ENCODE data around the gene SIVA1. TPM values are rescaled to one million over a fixed set of nuclear protein-coding genes. Genes with fewer than 3 reads are reported as not detected.

SIVA1 gene
- total and polyA plus RNA-seq, 9 of the 15 experiments (the other 6 are each of a cell fraction or from before 2014, with no cell fraction given) = 4.2 to 186 (median 54.2) TPM

DNA sequence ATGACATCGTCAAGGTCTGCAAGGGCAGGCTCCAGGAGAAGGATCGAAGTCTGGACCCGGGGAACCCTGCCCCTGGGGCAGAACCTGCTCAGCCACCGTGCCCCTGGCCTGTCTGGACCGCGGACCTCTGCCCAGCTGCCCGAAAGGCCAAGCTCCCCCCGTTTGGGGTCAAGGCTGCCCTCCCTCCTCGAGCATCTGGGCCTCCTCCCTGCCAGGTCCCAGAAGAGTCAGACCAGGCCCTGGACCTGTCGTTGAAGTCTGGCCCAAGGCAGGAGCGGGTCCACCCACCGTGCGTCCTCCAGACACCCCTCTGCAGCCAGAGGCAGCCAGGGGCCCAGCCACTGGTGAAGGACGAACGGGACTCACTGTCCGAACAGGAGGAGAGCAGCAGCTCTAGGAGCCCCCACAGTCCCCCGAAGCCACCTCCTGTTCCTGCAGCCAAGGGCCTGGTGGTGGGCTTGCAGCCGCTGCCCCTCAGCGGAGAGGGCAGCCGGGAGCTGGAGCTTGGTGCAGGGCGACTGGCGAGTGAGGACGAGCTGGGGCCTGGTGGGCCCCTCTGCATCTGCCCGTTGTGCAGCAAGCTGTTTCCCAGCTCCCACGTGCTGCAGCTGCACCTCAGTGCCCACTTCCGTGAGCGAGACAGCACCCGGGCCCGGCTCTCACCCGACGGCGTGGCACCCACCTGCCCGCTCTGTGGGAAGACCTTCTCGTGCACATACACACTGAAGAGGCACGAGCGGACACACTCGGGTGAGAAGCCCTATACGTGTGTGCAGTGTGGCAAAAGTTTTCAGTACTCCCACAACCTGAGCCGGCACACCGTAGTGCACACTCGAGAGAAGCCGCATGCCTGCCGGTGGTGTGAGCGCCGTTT is 48.8 kb downstream of the SIVA1 start:
- in situ Hi-C loops (cut with MboI) = no loop called here
- FAIRE-seq (no peak), ATAC-seq (no peak), DNase-seq (ENCODE audit: extremely low read depth in 1 of 4, low spot score in 3 of 4) (no peak)
- BruUV-seq (replicated peaks) = no TSS peak
- Histone ChIP-seq H3K9ac (ENCODE audit: insufficient read depth in 1 of 2, low read depth in 2 of 2, low read length in 2 of 2) (peak overlapping the region in 1 of 2 experiments; percentile 92; a peak in 2 of 4 replicates), H2AFZ (ENCODE audit: low read depth, low read length) (no peak overlapping the region; the same call in 1 of the 2 replicates), H3K27me3 (ENCODE audit: control insufficient read depth in 2 of 2, insufficient read depth in 2 of 2, low read length in 2 of 2) (no peaks in the 10 kb centered on the region), H3K4me3 (peak overlapping the region; percentile 55), H3K4me1 (replicated peaks in 1 of 2; ENCODE audit: control insufficient read depth in 2 of 2, insufficient read depth in 2 of 2, low read length in 2 of 2) (peaks cover 63 to 93% of the 10 kb centered on the region in 2 experiments), H3K36me3 (ENCODE audit: control insufficient read depth, insufficient read depth, low read length) (peaks cover 6% of the 10 kb centered on the region; the same call in 1 of the 3 replicates), H3K9me1 (ENCODE audit: control insufficient read depth, insufficient read depth, low read length) (no peaks in the 10 kb centered on the region), H3K79me2 (ENCODE audit: control insufficient read depth, insufficient read depth, low read length) (peaks cover 28% of the 10 kb centered on the region), H4K20me1 (replicated peaks; ENCODE audit: control insufficient read depth, insufficient read depth, low read length) (no peaks in the 10 kb centered on the region), H3K27ac (ENCODE audit: extremely low read depth, low read depth, low read length) (peak overlapping the region; percentile 52; the same call in 1 of the 3 replicates), H3K4me2 (ENCODE audit: insufficient read depth, low read length) (peak overlapping the region; percentile 70), H3K9me3 (replicated peaks; ENCODE audit: control insufficient read depth, insufficient read depth, low read depth, low read length) (no peaks in the 10 kb centered on the region)
- CTCF ChIA-PET (ENCODE audit: low intra/inter-chr PET ratio) = no interaction called here
- intact Hi-C loops (cut with micrococcal nuclease) = no loop called here
- WGBS (ENCODE audit: insufficient coverage, low coverage, missing lambda C conversion rate) = 85% methylated on average over 26 of the region's 45 CpGs
- no peak for TF ChIP-seq POLR3A (IDR thresholded peaks at IDR 0.05; ENCODE audit: borderline replicate concordance, extremely low read depth, insufficient read depth, insufficient read length)
- TF ChIP-seq, protein P1, sequence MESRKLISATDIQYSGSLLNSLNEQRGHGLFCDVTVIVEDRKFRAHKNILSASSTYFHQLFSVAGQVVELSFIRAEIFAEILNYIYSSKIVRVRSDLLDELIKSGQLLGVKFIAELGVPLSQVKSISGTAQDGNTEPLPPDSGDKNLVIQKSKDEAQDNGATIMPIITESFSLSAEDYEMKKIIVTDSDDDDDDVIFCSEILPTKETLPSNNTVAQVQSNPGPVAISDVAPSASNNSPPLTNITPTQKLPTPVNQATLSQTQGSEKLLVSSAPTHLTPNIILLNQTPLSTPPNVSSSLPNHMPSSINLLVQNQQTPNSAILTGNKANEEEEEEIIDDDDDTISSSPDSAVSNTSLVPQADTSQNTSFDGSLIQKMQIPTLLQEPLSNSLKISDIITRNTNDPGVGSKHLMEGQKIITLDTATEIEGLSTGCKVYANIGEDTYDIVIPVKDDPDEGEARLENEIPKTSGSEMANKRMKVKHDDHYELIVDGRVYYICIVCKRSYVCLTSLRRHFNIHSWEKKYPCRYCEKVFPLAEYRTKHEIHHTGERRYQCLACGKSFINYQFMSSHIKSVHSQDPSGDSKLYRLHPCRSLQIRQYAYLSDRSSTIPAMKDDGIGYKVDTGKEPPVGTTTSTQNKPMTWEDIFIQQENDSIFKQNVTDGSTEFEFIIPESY (CRISPR knock-in tag; IDR thresholded peaks at IDR 0.05) = peak; percentile 69
- TF ChIP-seq YY1 (IDR thresholded peaks at IDR 0.05; ENCODE audit: borderline replicate concordance in 1 of 3, control insufficient read depth in 1 of 3, extremely low read depth in 1 of 3, insufficient read depth in 3 of 3, insufficient read length in 1 of 3, insufficient replicate concordance in 2 of 3, low read depth in 1 of 3, low read length in 2 of 3) = no peak
- TF ChIP-seq, protein P2, sequence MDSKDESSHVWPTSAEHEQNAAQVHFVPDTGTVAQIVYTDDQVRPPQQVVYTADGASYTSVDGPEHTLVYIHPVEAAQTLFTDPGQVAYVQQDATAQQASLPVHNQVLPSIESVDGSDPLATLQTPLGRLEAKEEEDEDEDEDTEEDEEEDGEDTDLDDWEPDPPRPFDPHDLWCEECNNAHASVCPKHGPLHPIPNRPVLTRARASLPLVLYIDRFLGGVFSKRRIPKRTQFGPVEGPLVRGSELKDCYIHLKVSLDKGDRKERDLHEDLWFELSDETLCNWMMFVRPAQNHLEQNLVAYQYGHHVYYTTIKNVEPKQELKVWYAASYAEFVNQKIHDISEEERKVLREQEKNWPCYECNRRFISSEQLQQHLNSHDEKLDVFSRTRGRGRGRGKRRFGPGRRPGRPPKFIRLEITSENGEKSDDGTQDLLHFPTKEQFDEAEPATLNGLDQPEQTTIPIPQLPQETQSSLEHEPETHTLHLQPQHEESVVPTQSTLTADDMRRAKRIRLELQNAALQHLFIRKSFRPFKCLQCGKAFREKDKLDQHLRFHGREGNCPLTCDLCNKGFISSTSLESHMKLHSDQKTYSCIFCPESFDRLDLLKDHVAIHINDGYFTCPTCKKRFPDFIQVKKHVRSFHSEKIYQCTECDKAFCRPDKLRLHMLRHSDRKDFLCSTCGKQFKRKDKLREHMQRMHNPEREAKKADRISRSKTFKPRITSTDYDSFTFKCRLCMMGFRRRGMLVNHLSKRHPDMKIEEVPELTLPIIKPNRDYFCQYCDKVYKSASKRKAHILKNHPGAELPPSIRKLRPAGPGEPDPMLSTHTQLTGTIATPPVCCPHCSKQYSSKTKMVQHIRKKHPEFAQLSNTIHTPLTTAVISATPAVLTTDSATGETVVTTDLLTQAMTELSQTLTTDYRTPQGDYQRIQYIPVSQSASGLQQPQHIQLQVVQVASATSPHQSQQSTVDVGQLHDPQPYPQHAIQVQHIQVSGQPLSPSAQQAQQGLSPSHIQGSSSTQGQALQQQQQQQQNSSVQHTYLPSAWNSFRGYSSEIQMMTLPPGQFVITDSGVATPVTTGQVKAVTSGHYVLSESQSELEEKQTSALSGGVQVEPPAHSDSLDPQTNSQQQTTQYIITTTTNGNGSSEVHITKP (IDR thresholded peaks at IDR 0.05; ENCODE audit: partially characterized antibody) = no peak
- POLR2A ChIA-PET = interaction anchor here (0.6 to 1.1 kb wide), 2 partner anchors 10 to 1049 kb away, joined by 3 read pairs; no protein-coding TSS in a partner anchor

Measured in K562 (cell line).